ENCODE results near the gene CACNA1I.

CACNA1I gene

DNA sequence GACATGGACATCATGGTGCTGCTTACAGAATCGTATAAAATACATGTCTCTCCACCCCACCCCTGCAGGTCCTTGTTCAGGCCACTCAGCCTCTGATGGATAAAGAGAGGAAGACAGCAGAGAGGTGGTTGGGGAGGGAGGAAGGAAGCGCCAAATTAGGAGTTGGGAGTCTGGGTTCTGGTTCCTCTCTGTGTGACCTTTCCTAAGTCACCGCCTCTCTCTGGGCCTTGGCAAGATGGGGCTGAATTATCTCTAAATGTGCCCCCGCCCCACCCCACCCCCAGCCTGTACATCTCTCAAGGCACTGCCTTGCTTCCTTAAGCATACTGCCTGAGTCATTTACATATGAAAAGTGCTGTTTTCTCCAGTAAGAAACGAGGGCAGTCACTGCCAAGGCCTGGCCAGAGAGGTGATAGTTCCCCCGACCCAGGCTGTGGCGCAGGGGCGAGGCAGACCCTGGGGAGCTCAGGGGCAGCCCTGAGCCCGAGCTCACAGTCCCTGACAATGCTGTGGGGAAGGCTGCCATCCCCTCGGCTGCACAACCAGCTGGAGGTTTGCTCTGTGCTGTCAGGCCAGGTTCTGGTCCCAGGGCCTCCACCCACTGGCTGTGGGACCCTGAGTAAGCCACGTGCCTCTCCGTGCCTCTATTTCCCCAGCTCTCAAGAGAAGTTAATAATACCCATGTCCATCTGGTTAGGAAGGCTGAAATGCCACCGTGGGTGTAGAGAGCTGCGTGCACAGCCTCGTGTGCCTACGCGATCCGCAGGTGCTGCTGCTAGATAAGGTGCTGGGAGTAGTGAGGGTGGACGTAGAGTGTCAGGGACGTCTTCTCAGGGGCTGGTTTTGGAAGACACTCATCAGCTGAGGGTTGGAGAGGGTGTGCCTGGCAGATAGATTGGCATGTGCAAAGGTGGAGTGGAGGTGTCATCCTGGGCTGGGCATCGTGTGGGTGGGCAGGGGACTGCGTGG, 55.3 kb downstream of the CACNA1I start:
- DNase-seq (ENCODE audit: low read depth): no peak

DNA sequence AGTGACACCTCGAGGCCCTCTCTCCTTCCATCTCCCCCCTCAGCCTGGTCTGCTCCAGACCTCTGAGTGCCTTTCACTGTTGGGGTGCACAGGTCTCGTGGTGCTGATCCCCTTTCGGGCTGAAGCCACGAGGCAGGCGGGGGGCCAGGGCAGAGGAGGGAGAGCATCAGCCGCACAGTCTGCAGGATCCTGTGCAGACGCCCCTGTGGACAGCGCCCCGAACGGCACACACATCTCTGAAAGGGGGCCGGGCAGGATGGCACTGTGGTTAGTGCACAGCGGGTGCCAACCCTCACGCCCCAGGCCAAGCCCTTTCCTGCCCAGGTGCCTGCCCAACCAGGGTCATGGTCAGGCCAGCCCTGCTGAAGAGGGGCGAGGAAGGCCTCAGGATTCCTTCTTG, 56.7 kb downstream of the CACNA1I start:
- no peak for DNase-seq (ENCODE audit: low read depth)

DNA sequence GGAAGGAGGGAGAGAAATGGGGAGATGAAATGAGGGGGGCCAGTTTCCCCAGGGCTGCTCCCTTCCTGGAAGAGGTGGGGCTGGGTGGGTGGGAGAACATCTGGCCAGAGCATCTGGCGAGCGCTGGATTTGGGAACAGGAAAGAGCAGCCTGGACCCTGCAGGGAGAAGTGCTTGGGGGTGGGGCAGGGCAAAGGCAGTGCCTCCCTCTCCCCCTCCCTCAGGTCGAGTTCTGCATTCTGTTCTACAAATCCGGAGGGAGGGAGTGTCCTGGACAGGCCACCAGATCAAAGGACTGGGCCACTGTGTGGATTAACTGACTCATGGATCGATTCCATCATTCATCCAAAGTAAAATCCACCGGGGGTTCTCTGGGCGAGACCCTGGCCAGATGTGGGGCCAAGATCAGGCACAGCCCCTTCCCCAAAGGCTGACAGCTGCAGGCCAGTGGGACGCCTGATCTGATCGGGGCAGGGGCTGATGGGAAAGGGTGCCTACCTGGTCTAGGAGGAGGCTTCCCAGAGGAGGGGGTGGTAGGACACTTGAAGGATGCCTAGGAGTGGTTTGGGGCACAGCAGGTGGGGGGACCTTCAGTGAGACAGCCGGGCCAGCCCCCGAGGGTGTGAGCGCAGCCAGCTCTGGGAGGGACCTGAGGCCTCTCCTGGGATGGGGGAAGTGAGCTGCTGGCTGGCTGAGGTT, 57.5 kb downstream of the CACNA1I start:
- DNase-seq (ENCODE audit: low read depth): no peak

DNA sequence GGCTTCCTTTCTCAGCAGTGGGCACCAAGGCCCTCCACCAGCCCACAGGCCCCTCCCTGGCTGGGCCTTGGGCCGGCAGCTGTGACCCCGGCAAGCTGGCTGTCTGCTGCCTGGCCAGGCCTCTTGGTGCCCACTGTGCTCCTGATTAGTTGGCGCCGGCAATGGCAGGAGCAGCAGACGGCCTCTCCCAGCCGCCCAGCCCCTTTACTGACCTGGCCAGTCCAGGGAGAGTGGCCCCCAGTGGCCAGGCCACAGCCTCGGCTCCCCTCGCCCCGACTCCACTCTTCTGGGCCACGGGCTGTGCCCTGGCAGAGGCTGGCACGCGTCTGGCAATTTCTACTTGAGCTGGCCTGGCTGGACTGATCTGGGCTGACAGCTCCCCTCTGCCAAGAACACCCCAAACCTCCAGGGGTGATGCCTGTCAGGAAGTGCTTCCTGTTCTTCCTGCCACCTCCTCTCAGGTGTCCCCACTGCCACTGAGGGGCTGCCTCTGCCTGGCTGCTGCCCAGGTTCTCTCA, 58.1 kb downstream of the CACNA1I start:
- no peak for DNase-seq (ENCODE audit: low read depth)

DNA sequence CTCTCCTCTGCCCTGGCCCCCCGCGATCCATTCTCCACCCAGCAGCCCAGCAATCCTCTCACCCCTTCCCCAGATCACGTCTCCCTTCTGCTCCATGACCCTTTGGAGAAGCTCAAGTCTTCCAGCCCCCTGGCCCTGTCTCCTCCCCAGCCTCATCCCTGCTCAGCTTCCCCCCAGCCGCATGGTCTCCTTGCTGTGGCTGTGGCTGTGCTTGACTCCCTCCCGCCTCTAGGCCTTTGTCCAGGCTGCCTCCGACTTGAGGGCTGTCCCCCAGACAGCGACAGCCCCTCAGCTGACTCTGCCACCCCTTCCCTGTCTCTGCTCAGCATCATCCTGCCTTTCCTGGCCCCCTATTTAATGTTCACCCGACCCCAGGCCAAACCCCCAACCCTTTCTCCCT, 59.3 kb downstream of the CACNA1I start:
- no peak for DNase-seq (ENCODE audit: low read depth)

DNA sequence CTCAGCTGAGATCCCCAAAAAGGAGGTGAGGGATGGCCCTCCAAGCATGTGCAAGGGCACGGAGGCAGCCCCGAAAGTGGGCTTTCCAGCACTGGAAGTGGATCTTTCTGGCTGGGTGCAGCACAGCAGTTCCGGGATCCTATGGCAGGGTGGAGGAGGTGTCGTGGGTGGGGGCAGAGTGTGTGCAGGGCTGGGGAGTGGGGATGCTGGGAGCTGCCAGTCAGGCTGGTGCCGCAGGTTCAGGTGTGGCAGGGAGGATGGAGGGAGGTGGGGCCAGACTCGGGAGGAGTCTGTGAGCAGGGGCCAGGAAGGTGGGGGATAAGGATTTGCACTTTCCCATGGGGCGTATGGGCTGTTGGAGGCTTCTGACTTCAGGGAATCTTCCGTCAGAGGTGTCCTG, 60.2 kb downstream of the CACNA1I start:
- DNase-seq (ENCODE audit: low read depth): no peak

DNA sequence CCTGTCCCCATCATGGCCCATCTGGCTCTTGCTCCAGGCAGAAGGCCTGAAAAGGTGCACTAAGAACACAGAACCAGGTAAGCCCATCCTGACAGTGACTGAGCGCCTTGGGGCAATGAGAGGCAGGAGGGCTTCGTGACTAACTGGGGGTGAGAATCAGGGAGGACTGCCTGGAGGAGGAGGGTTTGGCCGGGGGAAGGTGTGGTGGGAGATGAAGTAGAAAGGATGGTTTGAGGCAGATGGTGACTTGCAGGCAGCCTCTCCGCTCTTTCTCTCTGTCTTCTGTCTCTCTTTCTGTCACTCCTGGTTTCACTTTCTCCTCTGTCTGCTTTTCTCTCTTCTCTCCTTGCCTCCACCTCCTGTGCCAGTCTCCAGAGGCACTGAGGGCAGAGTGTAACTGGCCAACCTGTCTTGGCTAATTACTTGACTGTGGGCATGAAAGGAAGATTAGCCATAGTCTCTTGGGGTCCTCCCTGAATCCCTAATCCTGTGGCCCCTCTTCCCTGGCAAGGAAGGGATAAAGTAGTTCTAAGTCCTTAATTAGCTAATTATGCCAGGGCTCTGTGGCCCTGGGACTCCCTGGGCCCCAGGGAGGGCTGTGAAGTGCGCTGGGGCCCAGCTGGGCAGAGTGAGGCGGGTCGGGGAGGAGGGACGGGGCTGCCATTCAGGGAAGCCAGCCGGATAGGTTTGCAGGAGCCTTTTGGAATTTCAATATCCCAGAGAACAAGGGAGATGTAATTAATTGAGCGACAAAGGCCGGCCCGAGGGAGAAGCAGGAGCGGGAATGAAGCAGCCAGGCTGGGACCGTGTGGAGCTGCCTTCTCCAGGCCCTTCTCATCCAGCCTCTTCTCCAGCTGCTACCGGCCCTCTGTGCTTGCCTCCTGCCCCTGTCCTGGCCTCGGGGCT, 61.1 kb downstream of the CACNA1I start:
- DNase-seq (ENCODE audit: low read depth): no peak

DNA sequence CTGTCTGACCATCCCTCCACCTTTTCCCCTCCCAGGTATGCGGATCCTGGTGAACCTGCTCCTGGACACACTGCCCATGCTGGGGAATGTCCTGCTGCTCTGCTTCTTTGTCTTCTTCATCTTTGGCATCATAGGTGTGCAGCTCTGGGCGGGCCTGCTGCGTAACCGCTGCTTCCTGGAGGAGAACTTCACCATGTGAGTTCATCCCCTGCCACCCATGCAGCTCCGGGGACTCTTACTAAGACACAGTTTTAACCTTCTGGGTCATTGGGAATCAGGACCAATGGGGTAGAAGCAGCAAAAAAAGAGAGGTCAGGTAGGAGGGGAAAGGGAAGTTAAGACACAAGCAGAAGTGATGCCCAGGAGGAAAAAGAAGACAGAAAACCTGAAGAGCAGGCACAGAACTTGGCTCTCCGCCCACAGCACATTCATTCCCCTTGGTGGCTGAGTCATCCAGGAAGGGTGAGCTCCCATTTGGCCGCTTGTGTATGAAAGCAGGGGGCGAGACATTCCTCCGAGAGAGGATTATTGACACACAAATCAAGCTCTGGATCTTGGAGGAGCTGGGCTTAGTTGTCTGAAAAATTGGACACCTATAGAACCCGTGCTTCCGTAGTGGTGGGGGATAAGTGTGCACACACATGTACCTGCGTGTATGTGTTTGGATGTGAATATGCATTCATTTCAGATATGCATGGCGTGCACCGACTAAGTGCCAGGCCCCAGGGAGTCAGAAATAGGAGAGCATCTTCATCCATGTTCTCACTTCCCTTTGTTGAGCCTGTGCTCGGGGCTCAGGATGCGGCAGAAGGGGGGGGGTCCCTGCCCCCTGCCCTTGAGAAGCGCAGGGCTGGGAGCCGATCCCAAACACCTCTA, 64.2 kb downstream of the CACNA1I start:
- peak; percentile 35 for DNase-seq (ENCODE audit: low read depth)

DNA sequence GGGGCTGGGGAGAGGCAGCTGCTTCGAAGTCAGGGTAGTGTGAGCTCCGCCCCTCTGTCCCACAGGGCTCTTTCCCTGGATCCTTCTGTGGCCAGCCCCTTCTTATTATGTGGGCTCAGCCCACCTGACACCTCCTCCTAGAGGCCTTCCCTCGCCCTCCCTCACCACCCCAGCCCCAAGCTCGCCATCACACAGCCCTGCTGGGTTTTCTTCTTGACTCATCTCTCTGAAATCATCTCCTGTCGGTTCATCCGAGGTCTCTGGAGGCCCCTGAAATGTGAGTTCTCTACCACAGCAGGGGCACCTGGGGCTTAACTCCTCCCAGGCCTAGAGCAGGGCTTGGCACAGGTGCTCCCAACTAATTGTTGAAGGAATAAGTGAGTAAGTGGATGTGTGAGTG, 65.2 kb downstream of the CACNA1I start:
- no peak for DNase-seq (ENCODE audit: low read depth)

DNA sequence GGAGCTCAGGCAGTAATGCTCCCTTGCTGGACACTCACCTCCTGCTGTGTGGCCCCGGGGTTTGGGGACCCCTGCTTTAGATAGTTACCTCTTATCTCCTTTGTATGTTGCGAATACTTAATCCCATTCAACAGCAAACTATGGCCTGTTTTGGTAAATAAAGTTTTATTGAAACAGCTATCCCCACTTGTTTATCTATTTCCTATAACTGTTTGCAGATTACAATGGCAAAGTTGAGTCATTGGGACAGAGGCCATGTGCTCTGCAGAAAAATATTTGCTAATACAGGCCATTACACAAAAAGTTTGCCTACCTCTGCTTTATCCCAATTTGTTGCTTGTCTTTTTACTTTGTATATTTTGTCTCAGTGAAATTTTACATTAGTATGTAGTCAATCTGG, 68.4 kb downstream of the CACNA1I start:
- no peak for DNase-seq (ENCODE audit: low read depth)

DNA sequence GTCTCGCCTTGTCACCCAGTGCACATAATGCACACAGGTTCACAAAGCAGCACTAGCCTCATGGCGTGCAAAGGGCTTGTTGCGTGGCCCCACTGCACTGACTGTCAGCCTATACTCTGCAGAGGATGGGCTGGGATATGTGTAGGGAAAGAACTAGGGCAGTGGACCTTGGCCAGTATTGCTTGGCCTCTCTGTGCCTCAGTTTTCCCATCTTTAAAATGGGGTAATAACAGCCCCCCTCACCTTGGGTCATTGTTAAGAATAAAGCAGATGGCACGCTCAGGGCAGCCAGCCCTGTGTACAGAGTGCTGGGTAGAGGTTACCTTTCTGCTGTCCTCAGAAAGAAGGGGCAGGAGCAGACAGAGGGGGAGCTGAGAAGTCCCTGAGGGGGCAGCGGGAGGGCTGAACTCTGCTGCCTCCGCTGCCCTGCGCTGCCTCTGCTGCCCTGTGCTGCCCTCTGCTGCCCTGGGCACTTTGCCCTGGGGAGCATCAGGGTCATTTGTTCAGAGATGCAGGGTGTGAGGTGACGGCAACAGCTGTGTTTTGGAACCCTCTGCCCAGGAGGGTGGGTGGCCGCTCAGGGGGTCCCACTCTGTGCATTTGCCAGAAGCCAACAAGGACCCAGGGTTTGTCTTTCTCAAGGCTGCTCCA, 71.2 kb downstream of the CACNA1I start:
- no peak for DNase-seq (ENCODE audit: low read depth)

DNA sequence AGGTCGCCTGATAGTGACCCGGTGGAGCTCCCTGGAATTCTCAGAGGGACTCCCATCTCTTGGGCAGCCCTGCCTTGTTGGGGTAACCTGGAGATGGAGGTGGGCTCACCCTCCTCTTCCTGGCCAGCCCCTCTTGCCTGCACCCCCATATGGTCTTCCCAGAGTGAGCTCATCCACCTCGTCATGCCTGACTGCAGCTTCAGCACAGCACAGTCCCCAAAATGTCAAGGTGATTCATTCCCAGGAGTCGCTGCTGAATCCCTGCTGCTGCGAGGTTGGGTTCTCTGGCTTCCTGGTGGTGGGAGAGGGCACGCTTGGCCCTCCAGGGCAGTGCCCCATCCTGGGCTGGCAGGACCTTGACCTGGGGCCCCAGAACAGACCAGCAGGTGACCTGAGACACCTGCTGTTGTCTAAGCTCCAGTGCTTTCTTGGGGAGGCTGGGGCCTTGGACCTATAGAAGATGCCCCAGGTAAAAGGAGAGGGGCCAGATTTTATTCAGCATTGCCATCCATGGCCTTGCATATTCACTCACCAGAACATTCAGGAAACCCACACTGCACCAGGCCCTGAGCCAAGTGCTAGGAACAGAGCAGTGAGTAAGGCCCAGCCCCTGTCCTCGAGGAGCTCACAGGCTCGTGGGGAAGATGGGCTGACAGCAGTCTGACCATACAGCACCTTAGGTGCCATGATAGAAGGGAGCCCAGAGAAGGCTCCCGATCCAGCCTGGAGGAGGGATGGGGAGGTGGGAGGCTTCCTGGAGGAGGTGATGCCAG, 72.9 kb downstream of the CACNA1I start:
- DNase-seq (ENCODE audit: low read depth): no peak

DNA sequence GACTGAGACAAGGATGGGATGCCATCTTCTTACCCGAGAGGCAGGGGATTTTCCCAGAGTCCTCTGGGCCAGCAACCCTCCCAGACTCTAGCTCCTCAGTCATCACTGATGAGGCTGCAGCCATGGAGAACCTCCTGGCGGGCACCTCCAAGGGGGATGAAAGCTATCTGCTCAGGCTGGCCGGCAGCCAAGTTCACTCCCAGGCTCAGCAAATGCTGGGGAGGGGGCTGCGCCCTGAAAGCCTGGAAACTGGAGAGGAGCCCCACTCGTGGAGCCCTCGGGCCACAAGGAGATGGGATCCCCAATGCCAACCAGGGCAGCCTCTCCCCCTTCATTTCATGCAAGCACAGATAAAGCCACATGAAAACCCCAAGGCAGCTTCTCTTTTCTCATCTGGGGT, 75.0 kb downstream of the CACNA1I start:
- DNase-seq (ENCODE audit: low read depth): no peak

DNA sequence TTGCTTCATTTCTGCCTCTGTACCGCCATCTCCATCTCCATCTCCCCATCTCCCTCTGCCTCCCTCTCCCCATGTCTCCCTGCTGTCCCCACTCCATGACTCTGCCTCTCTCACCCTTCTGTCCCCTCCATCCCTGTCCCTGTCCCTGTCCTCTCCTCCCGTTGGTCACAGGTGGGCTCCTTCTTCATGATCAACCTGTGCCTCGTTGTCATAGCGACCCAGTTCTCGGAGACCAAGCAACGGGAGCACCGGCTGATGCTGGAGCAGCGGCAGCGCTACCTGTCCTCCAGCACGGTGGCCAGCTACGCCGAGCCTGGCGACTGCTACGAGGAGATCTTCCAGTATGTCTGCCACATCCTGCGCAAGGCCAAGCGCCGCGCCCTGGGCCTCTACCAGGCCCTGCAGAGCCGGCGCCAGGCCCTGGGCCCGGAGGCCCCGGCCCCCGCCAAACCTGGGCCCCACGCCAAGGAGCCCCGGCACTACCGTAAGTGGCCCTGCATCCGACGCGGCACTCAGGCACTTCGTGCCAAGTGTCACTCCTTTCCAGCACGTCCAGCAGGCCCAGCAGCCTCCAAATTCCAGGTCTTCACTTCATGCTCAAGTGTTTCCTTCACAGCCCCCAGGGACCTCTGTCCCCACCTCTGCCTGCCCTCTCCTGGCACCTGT, 76.0 kb downstream of the CACNA1I start:
- DNase-seq (ENCODE audit: low read depth): no peak

DNA sequence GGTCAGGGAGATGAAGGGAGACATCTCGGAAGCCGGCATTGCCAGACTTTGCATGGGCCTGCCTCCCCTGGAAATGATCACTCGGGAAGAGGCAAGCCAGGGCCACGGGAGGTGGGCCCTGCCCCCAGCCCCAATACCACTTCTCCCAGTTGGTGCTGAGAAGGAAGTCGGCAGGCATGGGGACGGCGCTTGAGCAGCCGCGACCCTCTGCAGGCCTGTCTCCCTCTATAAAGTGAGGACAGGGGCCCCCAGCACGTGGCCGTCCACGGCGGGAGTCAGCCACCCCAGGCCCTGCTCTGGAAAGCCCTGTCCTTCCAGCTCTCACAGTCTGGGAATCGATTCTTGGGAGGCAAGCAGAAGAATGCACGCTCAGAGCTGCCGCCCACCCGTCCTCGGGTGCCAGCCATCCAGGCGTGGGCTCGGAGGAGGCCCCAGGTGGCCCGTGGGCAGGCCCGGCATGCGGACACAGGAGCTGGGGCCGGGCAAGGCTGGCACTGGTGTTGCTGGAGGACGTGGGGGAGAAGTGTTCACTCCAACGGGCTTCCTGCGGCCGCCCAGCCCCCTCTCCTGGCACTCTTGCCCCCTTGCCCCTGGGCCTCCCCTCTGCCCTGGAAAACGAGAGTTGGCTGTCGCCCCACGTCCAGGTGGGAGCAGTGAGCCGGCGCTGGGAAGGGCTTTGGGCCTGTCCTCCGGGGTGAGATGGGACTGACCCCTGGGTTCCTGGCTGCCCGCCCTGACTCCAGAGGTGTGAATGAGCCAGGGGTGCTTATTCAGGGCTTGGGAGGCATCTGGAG, 77.5 kb downstream of the CACNA1I start:
- DNase-seq (ENCODE audit: low read depth): no peak

DNA sequence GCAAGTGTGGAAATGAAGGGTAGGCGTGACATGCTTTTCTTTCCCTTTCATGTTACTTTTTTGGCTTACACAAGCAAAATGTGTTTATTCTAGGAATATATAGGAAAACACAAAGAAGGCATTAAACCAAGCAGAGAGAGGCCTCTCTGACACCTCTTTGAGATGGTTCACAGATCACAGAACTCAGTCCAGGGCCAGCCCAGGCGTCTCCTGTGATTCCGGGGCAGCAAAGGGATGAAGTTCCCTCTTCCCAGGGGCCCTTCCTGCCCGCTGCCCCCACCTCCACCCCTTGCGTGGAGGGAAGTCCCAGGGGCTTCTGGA, 78.0 kb downstream of the CACNA1I start:
- no peak for DNase-seq (ENCODE audit: low read depth)

DNA sequence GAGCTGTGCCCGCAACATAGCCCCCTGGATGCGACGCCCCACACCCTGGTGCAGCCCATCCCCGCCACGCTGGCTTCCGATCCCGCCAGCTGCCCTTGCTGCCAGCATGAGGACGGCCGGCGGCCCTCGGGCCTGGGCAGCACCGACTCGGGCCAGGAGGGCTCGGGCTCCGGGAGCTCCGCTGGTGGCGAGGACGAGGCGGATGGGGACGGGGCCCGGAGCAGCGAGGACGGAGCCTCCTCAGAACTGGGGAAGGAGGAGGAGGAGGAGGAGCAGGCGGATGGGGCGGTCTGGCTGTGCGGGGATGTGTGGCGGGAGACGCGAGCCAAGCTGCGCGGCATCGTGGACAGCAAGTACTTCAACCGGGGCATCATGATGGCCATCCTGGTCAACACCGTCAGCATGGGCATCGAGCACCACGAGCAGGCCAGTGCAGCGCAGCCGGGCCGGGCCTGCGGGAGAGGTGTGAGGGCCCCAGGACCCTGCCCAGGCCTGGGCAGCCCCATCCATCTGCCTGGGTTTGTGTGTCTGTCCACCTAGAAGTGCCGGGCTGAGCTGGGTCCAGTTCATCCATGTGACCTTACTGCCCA, 79.0 kb downstream of the CACNA1I start:
- DNase-seq (ENCODE audit: low read depth): no peak

Measured in GM04503 (cell line).